Subcutaneous adipose tissue (tissue), 4 donors: Measurements from ENCODE around the gene BAG1. TPM values are rescaled to one million over a fixed set of nuclear protein-coding genes. Genes with fewer than 3 reads are reported as not detected.

Experiments used
- CTCF ChIP-seq: fragments of 450-650 bp; IDR thresholded peaks from one replicate; pipeline ENCODE4 v1.5.1; 2016; ENCODE audit warnings: low read depth, mild to moderate bottlenecking, control low read depth, antibody characterized with exemption, moderate library complexity
- total RNA-seq, 4 donors: library from RNA; depleted of rRNA; stranded (reverse); fragments of >200 nt; gene quantifications; one replicate each; pipeline ENCODE4 v1.1.0, GENCODE V29; 2016

The BAG1 gene
- total RNA-seq, 4 donors from 2014 or later: 60.3 to 92.5 (median 77.8) TPM

- TF ChIP-seq CTCF: no peak
Measured at GRCh38 chr9:33254211-33254610, 10.3 kb downstream of the BAG1 start.

- TF ChIP-seq CTCF: no peak
Measured at GRCh38 chr9:33250458-33250995, 14.0 kb downstream of the BAG1 start.

- TF ChIP-seq CTCF: no peak
Measured at GRCh38 chr9:33249983-33250382, 14.5 kb downstream of the BAG1 start.

- TF ChIP-seq CTCF: no peak
Measured at GRCh38 chr9:33249087-33249658, 15.3 kb downstream of the BAG1 start.

GRCh38 chr9:33248606-33249005, 15.9 kb downstream of the BAG1 start:
- no peak for TF ChIP-seq CTCF

GRCh38 chr9:33246269-33246860, 18.1 kb downstream of the BAG1 start:
- no peak for TF ChIP-seq CTCF

GRCh38 chr9:33245341-33245740, 19.2 kb downstream of the BAG1 start:
- TF ChIP-seq CTCF: no peak
